Testis (tissue), 2 donors: ENCODE data around the gene TBC1D4.

ENCODE experiments used
- POLR2A ChIP-seq: fragments of 450-650 bp; IDR thresholded peaks from one replicate; pipeline ENCODE4 v1.6.1; 2017; ENCODE audit warnings: antibody characterized with exemption, mild to moderate bottlenecking, moderate library complexity
- TF ChIP-seq, protein P1 (sequence below), 3 experiments: fragments of 450-650 bp in 2 of 3; fragments of 200-600 bp in 1 of 3; sonication (generic) in 1 of 3; IDR thresholded peaks; one replicate each; pipeline ENCODE4 v1.5.1; 2016 to 2019; ENCODE audit warnings: antibody characterized with exemption in 3 of 3, mild to moderate bottlenecking in 2 of 3, moderate library complexity in 1 of 3

DNA sequence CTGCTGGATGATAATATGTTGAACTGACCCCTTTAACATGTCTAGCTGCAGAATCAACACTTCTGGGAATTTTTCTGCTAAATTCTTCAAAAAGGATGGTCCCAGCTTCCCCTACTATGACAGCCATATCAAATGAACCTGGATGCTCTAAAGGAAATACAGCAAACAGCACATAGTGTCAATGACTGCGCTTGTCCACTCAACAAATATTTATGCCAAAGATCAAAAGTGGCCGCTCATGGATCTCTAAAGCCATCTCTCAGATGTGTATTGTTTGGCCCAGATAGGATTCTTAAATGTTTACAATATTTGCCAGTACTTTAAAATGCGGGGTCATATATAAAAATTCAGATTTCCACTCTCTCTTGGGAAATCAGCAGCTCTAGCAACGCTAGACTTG lies 3.3 kb downstream of the TBC1D4 start:
- TF ChIP-seq, protein P1, sequence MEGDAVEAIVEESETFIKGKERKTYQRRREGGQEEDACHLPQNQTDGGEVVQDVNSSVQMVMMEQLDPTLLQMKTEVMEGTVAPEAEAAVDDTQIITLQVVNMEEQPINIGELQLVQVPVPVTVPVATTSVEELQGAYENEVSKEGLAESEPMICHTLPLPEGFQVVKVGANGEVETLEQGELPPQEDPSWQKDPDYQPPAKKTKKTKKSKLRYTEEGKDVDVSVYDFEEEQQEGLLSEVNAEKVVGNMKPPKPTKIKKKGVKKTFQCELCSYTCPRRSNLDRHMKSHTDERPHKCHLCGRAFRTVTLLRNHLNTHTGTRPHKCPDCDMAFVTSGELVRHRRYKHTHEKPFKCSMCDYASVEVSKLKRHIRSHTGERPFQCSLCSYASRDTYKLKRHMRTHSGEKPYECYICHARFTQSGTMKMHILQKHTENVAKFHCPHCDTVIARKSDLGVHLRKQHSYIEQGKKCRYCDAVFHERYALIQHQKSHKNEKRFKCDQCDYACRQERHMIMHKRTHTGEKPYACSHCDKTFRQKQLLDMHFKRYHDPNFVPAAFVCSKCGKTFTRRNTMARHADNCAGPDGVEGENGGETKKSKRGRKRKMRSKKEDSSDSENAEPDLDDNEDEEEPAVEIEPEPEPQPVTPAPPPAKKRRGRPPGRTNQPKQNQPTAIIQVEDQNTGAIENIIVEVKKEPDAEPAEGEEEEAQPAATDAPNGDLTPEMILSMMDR (IDR thresholded peaks at IDR 0.05): no peak
- no peak for TF ChIP-seq POLR2A
